Endometrial microvascular endothelial cells (primary cell): ENCODE results near the gene HTR1A. TPM values are rescaled to one million over a fixed set of nuclear protein-coding genes. Genes with fewer than 3 reads are reported as not detected.

Experiments used
- in situ Hi-C: cut with HindIII; loops from 2 replicates; pipeline ENCODE4 v1.10.0; 2017; ENCODE audit warnings: low sequenced_read_pairs, low pct_unique_long_range_greater_than_20kb; ENCODE audit errors: inconsistent ontology term
- total RNA-seq: library from RNA; depleted of rRNA; stranded (reverse); fragments of >200 nt; gene quantifications from one replicate; pipeline ENCODE4 v1.2.3, GENCODE V29; 2015; ENCODE audit errors: inconsistent ontology term

HTR1A gene
- not detected for total RNA-seq

DNA sequence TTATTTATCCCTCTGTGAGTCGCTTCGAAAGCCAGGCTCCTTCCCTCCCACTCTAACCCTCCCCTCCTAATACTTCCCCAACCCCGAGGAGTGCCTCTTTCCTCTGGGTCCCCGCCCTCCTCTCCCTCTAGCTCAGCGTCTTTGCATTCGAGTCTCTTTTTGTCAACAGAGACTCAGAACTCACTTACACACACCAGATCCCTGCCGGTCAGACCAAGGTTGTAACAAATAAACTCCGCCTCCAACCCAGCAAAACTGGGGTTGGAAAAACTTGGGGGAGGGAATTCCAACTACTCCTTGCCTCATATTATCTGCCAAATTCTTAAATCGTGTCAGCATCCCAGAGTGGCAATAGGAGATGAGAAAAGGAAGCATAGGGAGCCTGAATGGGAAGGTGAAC lies at the start of gene HTR1A:
TSS of gene HTR1A (minus strand) at position 167 of the 400 bp plus-strand sequence. CDS start 726 bp downstream, outside the sequence.
- in situ Hi-C loops, result no loop called here

DNA sequence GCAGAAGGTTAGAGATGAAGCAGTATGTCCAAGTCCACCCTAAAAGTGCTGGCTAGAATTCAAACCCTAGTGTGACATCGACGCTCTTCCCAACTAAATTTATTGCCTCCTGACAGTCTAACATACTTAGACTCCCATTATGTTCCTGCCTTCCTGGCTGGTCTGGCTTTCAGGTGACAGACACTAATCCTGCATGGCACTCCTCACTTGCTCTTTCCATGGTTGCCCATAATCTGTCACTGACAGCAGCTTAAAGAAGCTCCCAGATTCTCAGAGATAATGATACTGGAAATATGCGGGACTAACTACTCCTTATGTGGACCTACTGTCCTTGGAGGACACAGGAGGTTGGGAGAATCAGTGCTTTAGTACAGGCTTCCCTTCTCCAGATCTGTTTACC lies 41.7 kb upstream of the HTR1A start:
- in situ Hi-C loops, result no loop called here

DNA sequence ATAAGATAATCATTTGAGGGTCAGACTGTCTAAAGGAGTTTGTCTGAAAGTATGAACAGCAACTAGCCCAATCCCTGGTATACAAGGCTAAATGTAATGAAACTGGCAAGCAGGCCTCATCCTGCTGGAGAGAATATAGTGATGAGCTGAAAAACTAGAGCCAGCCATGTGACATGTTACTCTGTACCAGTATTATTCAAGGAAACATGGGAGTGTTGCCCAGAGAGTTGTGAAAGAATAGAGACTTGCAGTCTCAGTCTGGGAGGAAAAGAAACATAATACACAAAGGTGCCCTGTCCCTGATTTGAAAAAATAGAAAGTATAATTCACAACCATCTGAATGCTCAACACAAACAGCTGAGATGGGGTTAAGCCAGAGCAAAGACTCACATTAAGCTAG lies 37.9 kb upstream of the HTR1A start:
- in situ Hi-C loops, result no loop called here

DNA sequence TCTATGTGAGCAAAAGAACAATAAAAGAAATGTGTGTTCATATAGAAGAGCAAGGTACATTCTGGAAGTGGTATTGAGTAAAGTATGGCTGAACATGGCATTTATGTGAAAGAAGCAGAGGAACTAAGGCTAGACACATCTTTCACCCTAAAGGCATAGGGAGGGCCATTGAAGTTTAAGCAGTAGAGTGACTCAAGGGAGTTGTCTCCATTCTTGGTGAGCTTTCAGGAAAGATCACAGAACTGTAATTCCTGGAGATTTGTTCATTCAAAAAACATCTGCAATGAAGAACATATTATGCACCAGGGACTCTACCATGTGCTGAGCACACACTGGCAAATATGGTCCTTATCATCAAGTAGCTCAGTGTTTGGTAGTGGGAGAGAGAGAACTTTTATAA lies 24.8 kb upstream of the HTR1A start:
- in situ Hi-C loops, result no loop called here

DNA sequence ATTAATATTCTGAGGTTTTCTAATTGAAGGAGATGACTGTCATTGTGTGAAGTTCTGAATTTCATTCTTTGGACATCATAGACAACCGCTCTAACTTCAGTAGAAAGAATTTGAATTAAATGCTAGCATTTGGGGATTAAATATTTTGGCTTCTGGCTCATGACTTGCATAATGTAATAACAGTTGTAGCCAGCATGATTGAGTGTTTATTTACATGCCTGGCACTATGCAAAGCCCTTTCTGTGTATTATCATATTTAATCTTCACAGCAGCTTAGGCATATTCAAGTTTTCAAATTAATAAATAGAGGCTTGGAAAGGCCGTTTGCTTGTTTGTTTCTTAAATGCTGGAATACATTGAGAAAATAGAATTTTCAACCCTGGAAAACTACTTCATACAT lies 19.6 kb upstream of the HTR1A start:
- in situ Hi-C loops, result no loop called here

DNA sequence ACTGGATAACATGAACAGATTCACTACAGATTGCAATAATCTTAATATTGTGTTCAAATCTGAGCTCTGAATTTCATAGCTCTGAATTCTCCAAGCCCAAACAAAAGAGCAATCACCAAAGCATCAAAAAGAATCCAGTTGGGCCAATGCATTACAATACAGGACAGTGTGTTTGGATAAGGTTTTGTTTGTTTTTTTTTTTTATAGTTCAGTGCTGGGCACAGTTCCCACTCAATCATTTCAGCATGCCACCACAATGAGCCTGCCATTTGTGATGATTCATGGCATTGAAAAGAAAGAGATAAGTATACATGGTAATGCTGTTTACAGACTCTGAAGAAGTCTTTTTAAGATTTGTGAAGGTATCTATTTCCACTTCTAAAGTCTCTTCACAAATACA lies 1.7 kb upstream of the HTR1A start:
- in situ Hi-C loops, result no loop called here

DNA sequence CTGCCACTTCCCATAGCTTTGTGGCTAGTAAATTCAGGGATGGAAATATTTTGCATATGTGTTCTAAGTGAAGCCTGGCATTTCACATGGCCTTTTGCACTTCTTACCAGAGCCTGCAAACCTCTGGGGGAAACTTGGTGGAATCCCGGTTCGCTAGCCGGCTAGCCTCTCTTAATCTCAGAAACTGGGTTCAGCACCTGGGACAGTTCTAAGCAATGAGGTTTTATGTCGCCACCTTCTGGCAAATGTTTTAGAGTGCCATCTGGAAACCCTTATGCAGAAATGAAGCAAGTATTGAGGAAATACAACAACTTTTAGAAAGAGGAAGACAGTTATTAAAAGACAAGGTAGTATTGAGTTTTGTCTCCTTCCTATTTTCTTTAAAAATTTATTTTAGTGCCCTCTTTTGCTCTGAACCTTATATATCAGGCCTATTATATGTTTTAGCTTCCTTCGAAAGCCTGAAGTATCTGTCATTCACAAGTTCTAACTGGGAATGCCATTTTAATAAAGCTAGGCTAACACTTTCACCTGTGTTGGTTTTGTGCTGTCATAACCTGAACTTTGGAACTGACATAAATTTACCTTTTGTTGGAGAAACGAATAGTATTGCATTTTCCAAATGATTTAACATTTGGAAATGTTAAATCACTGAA lies 963 bp upstream of the HTR1A start:
- in situ Hi-C loops, result no loop called here

DNA sequence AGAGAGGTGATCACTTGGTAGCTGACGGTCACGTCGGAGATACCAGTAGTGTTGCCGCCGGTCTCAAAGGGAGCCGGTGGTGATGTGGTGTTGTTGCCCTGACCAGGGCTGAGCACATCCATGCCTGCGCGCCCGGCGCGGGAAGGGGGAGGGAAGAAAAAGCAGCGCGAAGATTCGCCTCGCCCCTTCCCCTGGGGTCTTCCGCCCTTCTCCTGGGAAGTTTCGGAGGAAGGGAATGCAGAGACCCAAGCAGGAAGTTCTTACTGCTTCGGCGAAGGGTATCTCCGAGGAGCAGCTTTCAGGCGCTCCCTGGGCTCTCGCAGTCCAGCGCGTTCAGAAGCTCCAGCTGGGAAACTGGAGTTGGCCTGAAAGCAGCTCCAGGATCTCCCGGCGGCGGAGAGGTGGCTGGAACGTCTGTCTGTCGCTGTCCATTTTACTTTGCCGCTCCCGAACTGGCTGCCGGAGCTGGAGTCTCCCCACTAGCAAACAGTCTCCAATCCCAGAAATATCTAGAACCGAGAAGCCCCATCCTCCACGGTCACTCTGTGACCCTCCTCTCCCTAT lies 565 bp downstream of the HTR1A start:
- in situ Hi-C loops, result no loop called here

DNA sequence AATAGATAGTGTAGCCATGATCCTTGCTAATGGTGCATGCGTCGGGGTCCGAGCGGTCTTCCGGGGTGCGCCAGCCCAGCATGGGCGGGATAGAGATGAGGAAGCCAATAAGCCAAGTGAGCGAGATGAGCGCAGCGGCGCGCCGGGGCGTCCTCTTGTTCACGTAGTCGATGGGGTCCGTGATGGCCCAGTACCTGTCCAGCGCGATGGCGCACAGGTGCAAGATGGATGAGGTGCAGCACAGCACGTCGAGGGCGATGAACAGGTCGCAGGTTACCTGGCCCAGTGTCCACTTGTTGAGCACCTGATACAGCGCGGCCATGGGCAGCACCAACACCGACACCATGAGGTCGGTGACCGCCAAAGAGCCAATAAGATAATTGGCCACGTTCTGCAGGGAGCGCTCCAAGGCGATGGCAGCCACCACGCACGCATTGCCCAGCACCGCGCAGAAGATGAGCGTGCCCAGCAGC lies 1.1 kb downstream of the HTR1A start:
- in situ Hi-C loops, result no loop called here

DNA sequence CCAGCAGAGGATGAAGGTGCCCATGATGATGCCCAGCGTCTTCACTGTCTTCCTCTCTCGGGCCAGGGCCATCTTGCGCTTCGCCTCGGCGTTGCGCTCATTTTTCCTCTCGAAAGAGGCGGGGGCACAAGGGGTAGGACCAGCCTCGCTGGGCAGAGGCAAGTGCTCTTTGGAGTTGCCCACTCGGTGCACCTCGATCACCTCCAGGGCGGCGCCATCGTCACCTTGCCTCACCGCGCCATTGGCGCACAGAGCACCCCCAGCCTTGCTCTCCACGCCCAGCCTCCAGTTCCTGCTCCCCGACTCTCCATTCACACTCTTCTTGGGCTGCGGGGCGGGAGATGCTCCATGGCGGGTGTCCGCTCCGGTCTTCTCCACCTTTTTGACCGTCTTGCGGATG lies 1.6 kb downstream of the HTR1A start:
- in situ Hi-C loops, result no loop called here

DNA sequence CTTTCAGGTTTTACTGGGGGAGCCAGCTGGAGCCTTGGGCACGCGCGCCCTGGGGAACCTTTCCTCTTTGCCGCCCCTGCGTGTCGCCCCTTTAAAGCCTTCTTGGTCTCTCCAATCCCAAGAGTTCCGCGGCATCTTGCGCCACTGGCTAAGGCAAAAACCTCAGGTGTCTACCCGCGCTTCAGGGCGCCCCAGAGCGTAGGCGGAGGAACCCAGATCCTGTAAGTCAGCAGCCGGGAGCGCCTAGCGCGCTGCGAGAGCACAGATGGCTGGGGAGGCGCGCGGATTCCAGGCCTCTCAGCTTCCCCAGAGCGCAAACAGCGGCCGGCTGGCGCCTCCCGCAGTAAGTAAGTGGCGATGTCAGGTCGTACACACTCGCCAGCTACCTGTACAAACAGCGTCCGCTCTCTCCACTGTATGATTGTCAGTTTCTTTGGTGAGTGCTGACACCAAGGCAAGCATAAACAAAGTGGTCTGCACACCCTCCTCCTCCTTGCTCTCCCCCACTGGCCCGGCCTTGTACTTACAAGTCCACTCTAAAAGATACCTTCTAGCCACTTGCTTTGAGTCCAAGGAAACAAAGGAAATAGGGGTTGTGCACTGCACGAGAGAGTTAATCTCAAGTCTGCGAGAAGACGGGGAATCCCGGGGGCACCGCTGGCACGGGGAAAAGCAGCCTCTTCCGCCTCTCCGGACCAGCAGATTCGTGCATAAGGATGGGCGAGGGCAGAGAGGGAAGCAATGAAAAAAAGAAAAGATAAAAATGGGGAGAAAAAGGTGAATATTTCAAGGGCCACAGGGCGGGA lies 2.9 kb downstream of the HTR1A start:
- in situ Hi-C loops, result no loop called here

DNA sequence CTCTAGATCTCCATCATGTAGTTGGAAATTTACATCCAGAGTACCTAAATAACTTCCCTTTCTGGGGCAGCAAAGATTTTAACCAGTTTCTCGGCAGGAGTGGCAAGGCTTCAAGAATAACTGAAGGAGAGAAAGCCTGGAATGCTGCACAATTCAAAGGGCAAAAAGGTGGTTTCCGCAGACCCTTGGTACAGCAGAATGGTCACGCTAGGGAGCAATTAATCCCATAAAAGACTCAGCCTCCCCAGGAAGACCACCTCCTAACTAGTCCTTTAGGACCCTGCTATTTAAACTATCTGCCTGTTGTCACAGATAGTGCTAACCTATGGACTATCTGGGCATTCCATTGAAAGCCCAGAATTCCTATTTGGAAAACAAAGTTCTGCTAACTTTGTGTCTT lies 3.6 kb downstream of the HTR1A start:
- in situ Hi-C loops, result no loop called here

DNA sequence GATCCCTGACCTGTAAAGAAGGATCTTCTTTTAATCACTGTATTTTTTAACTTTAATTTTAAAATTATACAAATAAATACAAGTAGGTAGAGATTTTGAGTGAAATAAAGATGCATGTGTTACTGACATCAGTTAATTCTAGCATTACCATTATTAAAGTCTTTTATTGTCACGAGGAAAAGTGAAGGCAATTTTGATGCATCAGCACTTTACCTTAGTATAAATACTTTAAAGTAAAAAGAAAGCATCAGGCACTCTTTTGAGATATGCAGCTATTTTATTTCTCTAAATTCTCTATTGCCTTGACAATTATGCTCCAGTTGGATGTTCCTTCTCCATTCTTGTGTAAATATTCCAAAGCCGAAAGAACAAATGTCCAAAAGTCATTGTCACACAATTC lies 4.6 kb downstream of the HTR1A start:
- in situ Hi-C loops, result no loop called here

DNA sequence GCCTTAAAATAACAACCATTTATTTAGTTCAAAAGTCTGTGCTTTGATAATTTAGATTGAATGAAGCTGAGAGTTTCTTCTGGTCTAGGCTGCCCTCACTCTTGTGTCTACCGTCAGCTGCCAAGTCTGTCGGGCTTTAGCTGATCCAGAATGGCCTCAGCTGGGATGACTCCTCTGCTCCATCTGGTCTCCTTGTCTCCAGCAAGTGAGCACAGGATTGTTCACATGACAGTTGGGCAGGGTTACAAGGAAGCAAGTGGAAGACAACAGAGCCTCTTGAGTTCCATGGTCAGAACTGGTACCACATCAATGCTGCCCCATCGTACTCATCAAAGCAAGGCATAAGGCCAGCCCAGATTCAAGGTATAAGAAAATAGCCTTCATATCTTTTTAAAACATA lies 9.0 kb downstream of the HTR1A start:
- in situ Hi-C loops, result no loop called here

DNA sequence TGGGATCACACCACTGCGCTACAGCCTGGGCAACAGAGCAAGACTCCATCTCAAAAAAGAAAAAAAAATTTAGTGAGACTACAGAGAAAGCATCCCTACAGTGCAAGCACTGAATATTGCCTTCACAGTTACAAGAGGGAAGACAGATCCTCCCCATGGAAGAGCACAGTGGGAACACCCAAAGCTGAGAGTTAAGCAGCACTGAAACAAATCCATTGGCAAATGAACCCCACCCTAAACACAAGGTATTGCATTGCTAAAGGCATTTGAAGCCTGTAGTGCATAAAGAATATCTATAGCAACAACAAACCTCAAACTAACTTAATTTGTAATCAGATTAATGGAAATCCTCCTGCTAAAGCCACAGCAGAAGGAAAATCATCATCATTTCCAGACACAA lies 27.1 kb downstream of the HTR1A start:
- in situ Hi-C loops, result no loop called here

DNA sequence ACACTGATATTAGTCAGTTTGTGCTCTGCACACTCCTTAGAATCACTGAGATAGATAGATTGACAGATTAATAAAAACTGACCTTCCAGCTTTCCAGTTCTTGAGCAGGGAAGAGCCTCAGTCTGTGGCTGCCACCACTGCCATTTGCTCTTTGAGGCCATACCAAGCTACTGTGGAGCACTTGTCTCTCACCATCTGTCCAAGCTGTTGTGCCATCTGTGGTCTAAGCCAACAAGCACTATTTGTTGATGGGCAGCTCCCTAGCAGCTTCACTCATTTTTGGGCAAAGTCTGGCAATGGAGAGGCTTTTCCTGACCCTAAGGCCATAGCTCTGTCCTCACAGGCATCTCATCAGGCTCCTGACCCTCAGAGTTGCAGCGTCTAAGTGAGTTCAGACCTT lies 30.4 kb downstream of the HTR1A start:
- in situ Hi-C loops, result no loop called here

DNA sequence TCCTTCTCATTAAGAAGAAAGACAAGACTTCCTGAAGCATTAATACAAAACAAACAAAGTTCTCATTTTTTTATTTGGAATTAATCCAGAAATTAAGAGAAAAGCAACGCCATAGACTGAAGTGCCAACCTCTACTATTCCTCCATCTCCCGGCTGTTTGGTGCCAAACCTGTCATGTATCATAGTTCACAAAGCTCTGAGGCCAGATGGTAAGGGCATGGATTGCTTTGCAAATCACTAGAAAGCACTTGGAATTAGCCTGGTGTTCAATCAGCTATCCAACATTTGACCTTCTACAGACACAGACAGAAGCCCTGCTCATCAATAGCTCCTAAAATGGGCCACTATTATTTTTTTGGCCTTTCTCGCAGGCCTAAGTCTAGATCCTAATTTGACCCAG lies 33.8 kb downstream of the HTR1A start:
- in situ Hi-C loops, result no loop called here

DNA sequence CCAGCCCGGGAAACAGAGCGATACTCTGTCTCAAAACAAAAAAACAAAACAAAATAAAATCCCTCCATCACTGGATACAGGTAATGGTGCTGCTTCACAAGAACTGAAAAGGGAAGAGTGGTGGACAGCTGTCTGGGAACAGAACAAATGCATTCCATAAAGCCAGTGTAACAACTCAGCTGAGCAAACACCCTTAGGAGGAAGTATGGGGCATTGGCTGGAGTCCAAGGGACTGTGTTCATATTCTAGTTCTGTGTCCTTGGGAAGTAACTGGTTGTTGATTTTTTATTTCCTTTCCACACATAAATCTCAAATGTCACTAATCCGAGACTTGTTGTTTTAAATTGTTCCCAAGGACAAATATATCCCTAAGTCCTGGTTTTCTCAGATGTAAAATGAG lies 38.3 kb downstream of the HTR1A start:
- in situ Hi-C loops, result no loop called here

DNA sequence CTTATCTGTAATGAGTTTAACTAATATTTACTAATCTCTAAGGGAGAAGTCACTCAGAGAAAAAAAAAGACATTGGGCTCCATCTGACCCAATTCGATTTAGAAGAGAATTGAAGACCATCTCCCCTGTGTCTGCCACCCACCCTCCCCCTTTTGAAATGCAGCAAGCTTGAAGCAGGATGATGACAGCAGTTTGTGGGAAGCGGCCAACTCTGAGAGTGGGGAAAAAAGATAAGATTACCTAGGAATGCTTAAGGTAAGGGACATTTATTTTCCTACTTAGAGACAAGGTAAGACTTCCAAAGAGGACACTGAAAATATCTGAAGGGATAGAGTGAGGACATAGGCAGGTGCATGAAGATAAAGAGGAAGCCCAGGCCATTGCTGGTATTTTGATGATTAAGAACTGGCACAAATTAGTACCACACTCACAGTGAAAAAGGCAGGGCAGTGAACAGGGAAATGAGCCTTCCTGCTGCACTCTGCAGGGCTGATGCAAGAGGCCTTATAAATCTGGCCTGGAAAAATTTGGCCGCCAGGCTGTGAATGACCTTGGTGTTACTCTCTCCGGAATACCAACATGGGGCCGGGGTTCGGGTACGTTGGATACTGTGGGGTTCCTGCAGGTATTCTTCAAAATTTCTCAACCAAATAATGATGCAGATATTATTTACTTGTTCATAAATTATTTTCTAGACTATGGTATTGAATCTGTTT lies 42.3 kb downstream of the HTR1A start:
- in situ Hi-C loops, result no loop called here

DNA sequence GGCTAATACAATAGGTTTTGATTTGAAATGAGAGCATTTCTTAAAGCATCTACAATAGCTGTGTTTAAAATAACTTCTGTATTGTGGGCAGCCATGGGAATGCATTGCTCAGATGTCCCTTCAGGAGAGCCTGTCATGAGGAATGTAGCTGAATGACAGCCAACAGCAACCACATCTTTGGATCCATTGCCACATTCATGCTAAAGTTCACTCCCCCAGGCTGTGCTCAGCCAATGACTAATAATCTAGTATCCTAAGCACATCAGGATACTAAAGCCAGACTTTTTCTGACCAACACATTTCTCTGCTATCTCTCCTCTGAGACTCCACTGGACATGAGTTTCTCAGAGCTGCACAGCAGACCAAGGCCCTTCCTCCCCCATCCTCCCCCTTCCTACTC lies 45.5 kb downstream of the HTR1A start:
- in situ Hi-C loops, result no loop called here
